Erythroblast (primary cell): ENCODE data around the gene LRSAM1.

Source experiments
- DNase-seq, 2 experiments: peaks; one replicate each; lab custom pipeline; 2025; lab: John Stamatoyannopoulos, UW
- GATA1 ChIP-seq: IDR thresholded peaks from 2 replicates; pipeline ENCODE4 v1.6.1; 2011; ENCODE audit warnings: low read depth, mild to moderate bottlenecking, control low read depth, low read length, moderate library complexity
- POLR2A ChIP-seq: IDR thresholded peaks from 2 replicates; pipeline ENCODE4 v1.6.1; 2011; ENCODE audit warnings: mild to moderate bottlenecking, low read length

Gene LRSAM1

GRCh38 chr9:127537014-127537413, 85.7 kb downstream of the LRSAM1 start:
- DNase-seq: no peak
- no peak for TF ChIP-seq POLR2A
- no peak for TF ChIP-seq GATA1

- no peak for TF ChIP-seq POLR2A
- TF ChIP-seq GATA1: no peak
- DNase-seq: peak in 1 of 2 experiments; percentile 40
Observed at GRCh38 chr9:127537792-127538191, 86.5 kb downstream of the LRSAM1 start.

GRCh38 chr9:127538849-127539258, 87.5 kb downstream of the LRSAM1 start:
- no peak for TF ChIP-seq POLR2A
- no peak for TF ChIP-seq GATA1
- no peak for DNase-seq

GRCh38 chr9:127539259-127539981, 88.1 kb downstream of the LRSAM1 start:
- TF ChIP-seq POLR2A (no peak), GATA1 (no peak)
- peak; percentile 39 to 68 for DNase-seq

GRCh38 chr9:127539982-127540663, 88.8 kb downstream of the LRSAM1 start:
- TF ChIP-seq GATA1 (no peak), POLR2A (no peak)
- DNase-seq: peak; percentile 49 to 71

GRCh38 chr9:127540664-127541041, 89.3 kb downstream of the LRSAM1 start:
- no peak for DNase-seq
- TF ChIP-seq GATA1 (no peak), POLR2A (no peak)

- TF ChIP-seq GATA1: no peak
- TF ChIP-seq POLR2A: no peak
- no peak for DNase-seq
Observed at GRCh38 chr9:127541176-127541575, 89.9 kb downstream of the LRSAM1 start.

- no peak for DNase-seq
Observed at GRCh38 chr9:127541865-127542264, 90.6 kb downstream of the LRSAM1 start.

GRCh38 chr9:127543221-127543620, 91.9 kb downstream of the LRSAM1 start:
- TF ChIP-seq GATA1: no peak
- no peak for TF ChIP-seq POLR2A
- DNase-seq: no peak

More at GRCh38 chr9:127541865-127542264, 90.6 kb downstream of the LRSAM1 start:
- TF ChIP-seq POLR2A: no peak
- no peak for TF ChIP-seq GATA1

- TF ChIP-seq POLR2A: no peak
- TF ChIP-seq GATA1: no peak
- DNase-seq: no peak
Observed at GRCh38 chr9:127543973-127544533, 92.7 kb downstream of the LRSAM1 start.

GRCh38 chr9:127545196-127546124, 94.2 kb downstream of the LRSAM1 start:
- TF ChIP-seq POLR2A (no peak), GATA1 (no peak)
- no peak for DNase-seq

- TF ChIP-seq POLR2A: no peak
- no peak for TF ChIP-seq GATA1
- DNase-seq: no peak
Observed at GRCh38 chr9:127546125-127546832, 95.0 kb downstream of the LRSAM1 start.
